HG02610 (cell line): ENCODE results near the gene GP1BB.

ENCODE experiments used
- ATAC-seq: cut with Tn5 transposase; IDR thresholded peaks from one replicate; pipeline ENCODE4 v1.9.1; 2021; ENCODE audit warnings: mild to moderate bottlenecking, moderate library complexity; ENCODE audit not compliant: unreplicated experiment

GP1BB gene

GRCh38 chr22:19739911-19740449 lies 16.6 kb downstream of the GP1BB start:
- no peak for ATAC-seq

GRCh38 chr22:19740586-19740985 lies 17.2 kb downstream of the GP1BB start:
- no peak for ATAC-seq

GRCh38 chr22:19741053-19741452 lies 17.7 kb downstream of the GP1BB start:
- no peak for ATAC-seq

GRCh38 chr22:19742160-19743066 lies 19.1 kb downstream of the GP1BB start:
- no peak for ATAC-seq

GRCh38 chr22:19743081-19743480 lies 19.7 kb downstream of the GP1BB start:
- ATAC-seq, result no peak

- no peak for ATAC-seq
These were observed 20.3 kb downstream of the GP1BB start for GRCh38 chr22:19743651-19744050.

- ATAC-seq, result no peak
These were observed 21.1 kb downstream of the GP1BB start for GRCh38 chr22:19744350-19745006.

GRCh38 chr22:19745155-19746101 lies 22.1 kb downstream of the GP1BB start:
- ATAC-seq, result no peak

GRCh38 chr22:19746726-19747125 lies 23.4 kb downstream of the GP1BB start:
- no peak for ATAC-seq

- no peak for ATAC-seq
These were observed 24.2 kb downstream of the GP1BB start for GRCh38 chr22:19747551-19747950.

- no peak for ATAC-seq
These were observed 24.8 kb downstream of the GP1BB start for GRCh38 chr22:19748139-19748538.

GRCh38 chr22:19748991-19749664 lies 25.8 kb downstream of the GP1BB start:
- ATAC-seq, result no peak

- no peak for ATAC-seq
These were observed 26.5 kb downstream of the GP1BB start for GRCh38 chr22:19749876-19750275.

- ATAC-seq, result no peak
These were observed 27.5 kb downstream of the GP1BB start for GRCh38 chr22:19750507-19751490.

- ATAC-seq, result no peak
These were observed 28.3 kb downstream of the GP1BB start for GRCh38 chr22:19751497-19752245.

GRCh38 chr22:19753090-19753842 lies 29.9 kb downstream of the GP1BB start:
- no peak for ATAC-seq

- ATAC-seq, result no peak
These were observed 30.8 kb downstream of the GP1BB start for GRCh38 chr22:19753996-19754700.
